GM23338 (cell line): ENCODE data around the gene HERC2.

Experiments used
- CREB1 ChIP-seq: fragments of 250-450 bp; sonication (Bioruptor Pico); IDR thresholded peaks from 2 replicates; pipeline ENCODE4 v1.5.0; 2020; ENCODE audit warnings: low read depth, mild to moderate bottlenecking, moderate library complexity
- CTCF ChIP-seq, 2 experiments: fragments of 200-600 bp in 1 of 2; sonication (generic) in 1 of 2; conservative IDR thresholded peaks; 2 replicates each; pipeline versions ENCODE4 v1.5.1 to v1.6.1; 2016 to 2017; ENCODE audit warnings: antibody characterized with exemption in 2 of 2, low read depth in 2 of 2, mild to moderate bottlenecking in 2 of 2, moderate library complexity in 1 of 2
- EZH2 ChIP-seq: fragments of 200-600 bp; sonication (generic); IDR thresholded peaks from one replicate; pipeline ENCODE4 v1.8.0; 2017; ENCODE audit warnings: antibody characterized with exemption, mild to moderate bottlenecking, low read depth; ENCODE audit not compliant: unreplicated experiment
- POLR2AphosphoS5 ChIP-seq: IDR thresholded peaks from 2 replicates; pipeline ENCODE4 v1.6.1; 2016; ENCODE audit warnings: antibody characterized with exemption, low read depth
- REST ChIP-seq: IDR thresholded peaks from one replicate; pipeline ENCODE4 v1.6.1; 2018; ENCODE audit warnings: antibody characterized with exemption; ENCODE audit not compliant: unreplicated experiment

- no peak for TF ChIP-seq CTCF (conservative IDR thresholded peaks at IDR 0.05; ENCODE audit: low read depth in 2 of 2)
- no peak for TF ChIP-seq EZH2
- no peak for TF ChIP-seq CREB1 (CRISPR knock-in tag)
- TF ChIP-seq POLR2AphosphoS5 = no peak
- no peak for TF ChIP-seq REST
Observed at GRCh38 chr15:28122038-28122949, 199.7 kb downstream of the HERC2 start.
